ENCODE data around the gene EIF4A3. TPM values are rescaled to one million over a fixed set of nuclear protein-coding genes. Genes with fewer than 3 reads are reported as not detected.
A peak's percentile ranks its signal among the peaks of the same experiment; 100 is the strongest.

Gene EIF4A3
- total RNA-seq, 2 experiments from 2014 or later: 106 to 115 TPM

DNA sequence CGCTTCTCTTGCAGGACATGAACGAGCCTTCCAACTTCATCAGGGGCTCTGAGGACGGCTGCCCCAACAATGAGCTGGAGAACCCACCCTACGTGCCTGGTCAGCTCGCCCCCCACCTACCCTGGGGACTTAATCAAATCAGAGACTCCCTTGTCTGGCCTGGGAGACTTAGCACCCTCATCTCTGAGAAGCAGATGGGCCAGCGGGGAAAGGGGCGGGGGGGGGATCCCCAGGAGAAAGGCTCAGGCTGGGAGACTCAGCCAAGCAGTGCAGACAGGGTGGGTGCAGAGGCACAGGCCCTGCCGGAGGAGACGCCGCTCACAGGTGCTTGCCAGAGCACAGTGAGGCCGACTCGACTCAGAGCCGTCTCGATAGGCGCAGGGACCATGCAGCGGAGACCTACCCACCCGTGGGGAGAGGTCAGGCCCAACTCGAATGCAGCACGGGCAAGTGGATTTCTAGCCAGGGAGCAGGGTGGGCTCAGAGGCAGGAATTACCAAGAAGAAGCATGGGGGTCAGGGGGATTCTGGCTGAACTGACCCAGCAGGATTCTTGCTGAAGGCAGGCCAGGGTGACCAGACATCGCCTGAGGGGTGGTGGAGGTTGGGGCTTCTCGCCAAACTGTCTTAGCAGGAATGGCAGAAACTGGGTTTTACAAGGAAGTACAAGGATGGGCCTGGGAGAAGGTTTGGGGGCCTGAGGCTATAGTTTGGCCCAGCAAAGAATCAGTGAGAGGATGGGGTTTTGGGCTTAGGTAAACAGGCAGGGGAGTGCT, 35.8 kb downstream of the EIF4A3 start:
- Mint-ChIP-seq H3K27me3 (no peaks in the 10 kb centered on the region), H3K9me3 (no peaks in the 10 kb centered on the region), H3K36me3 (peaks cover 2% of the 10 kb centered on the region), H3K4me3 (no peak overlapping the region), H3K4me1 (peaks cover 4% of the 10 kb centered on the region), H3K27ac (no peak overlapping the region)
- POLR2A ChIA-PET: no interaction called here
- no peak for DNase-seq
- no peak for ATAC-seq (ENCODE audit: low read depth)

DNA sequence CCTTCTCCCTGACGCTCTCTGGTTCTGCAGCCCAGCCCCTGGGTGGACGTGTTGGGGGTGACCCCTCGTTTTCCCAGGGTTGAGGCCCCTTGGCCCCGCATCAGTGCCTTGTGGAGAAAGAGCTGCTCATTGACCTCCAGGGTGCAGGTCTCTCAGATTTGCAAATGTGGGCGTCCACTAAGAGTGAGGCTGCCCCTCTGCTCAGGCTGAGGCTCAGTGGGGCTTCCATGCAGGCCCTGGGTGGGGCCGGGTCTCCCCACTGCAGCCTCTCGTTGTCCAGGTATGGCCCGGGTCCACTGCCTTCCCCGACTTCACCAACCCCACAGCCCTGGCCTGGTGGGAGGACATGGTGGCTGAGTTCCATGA, 36.5 kb downstream of the EIF4A3 start:
- Mint-ChIP-seq H3K4me1 (peaks cover 4% of the 10 kb centered on the region), H3K27ac (no peak overlapping the region), H3K36me3 (peaks cover 2% of the 10 kb centered on the region), H3K9me3 (no peaks in the 10 kb centered on the region), H3K27me3 (no peaks in the 10 kb centered on the region), H3K4me3 (no peak overlapping the region)
- POLR2A ChIA-PET: interaction anchor here (1.0 kb wide), 1 partner anchor 9 kb away, joined by 3 read pairs; the partner anchor contains the start of gene GAA
- no peak for ATAC-seq (ENCODE audit: low read depth)
- peak; percentile 18 for DNase-seq

DNA sequence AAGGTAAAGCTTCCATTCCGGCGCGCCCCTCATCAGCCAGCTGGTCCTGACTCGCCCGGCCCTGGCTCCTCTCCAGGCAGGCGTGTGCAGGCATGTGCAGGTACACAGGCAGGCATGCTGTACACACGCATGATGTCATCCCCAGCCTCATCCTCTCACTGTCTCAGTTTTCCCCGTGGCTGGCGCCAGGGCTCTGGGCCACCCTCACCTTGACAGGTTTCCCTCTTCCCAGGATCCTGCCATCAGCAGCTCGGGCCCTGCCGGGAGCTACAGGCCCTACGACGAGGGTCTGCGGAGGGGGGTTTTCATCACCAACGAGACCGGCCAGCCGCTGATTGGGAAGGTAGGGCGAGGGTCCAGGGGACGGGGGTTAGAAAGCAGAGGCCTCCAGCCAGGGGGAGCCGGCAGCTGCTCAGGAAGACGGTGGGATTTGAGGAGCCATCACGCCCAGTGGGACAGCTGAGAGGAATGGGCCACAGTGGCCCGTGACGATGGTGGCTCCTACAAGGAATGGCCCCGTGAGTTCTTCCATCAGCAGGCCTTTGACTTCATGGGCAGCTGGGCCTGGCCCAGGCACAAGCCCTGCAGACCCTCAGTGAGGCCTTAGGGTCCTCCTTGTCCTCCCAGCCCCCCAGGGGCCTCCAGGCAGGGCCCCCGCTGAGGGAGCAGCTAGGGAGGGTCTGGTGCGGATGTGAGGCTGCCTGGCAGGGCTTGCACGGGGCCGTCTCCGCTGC, 37.0 kb downstream of the EIF4A3 start:
- POLR2A ChIA-PET: interaction anchor here (1.0 kb wide), 1 partner anchor 9 kb away, joined by 3 read pairs; the partner anchor contains the start of gene GAA
- no peak overlapping the region for H3K4me3 Mint-ChIP-seq
- no peaks in the 10 kb centered on the region for H3K9me3 Mint-ChIP-seq
- DNase-seq (peak; percentile 17), ATAC-seq (ENCODE audit: low read depth) (no peak)
- no peaks in the 10 kb centered on the region for H3K27me3 Mint-ChIP-seq
- peaks cover 2% of the 10 kb centered on the region for H3K36me3 Mint-ChIP-seq
- peaks cover 2% of the 10 kb centered on the region for H3K4me1 Mint-ChIP-seq
- no peak overlapping the region for H3K27ac Mint-ChIP-seq

DNA sequence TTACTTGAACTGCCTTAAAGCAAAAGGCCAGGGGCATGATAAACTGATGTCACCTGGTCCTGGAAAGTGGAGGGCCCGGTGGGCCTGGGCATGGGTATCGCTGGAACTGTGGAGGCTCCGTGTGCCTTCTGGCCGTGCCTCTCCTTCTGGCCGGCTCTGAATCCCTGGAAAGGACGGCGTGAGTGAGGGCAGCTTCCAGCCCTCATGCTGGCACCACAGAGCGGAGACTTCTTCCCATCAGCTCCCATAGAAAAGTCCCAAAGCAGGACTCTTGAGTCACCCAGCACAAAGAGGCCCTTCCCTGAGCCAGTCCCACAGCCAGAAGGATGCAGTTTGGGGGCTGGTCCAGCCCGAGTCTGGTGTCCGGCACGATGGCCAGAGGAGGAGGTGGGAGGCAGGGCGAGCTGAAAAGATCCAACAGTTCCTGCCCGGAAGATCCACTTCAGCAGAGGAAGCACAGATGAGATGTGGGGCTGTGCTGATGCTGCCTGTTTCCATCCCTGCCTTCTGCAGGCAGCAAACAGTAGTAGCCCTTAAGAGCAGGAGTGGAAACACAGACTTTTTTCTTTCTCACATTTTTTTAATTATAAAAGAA, 37.8 kb downstream of the EIF4A3 start:
- no peaks in the 10 kb centered on the region for H3K9me3 Mint-ChIP-seq
- H3K27me3 Mint-ChIP-seq: no peaks in the 10 kb centered on the region
- POLR2A ChIA-PET: interaction anchor here (1.0 kb wide), 1 partner anchor 8 kb away, joined by 3 read pairs; the partner anchor contains the start of gene GAA
- no peak overlapping the region for H3K4me3 Mint-ChIP-seq
- ATAC-seq (ENCODE audit: low read depth) (no peak), DNase-seq (peak; percentile 10)
- no peak overlapping the region for H3K27ac Mint-ChIP-seq
- H3K36me3 Mint-ChIP-seq: no peaks in the 10 kb centered on the region
- H3K4me1 Mint-ChIP-seq: no peaks in the 10 kb centered on the region

DNA sequence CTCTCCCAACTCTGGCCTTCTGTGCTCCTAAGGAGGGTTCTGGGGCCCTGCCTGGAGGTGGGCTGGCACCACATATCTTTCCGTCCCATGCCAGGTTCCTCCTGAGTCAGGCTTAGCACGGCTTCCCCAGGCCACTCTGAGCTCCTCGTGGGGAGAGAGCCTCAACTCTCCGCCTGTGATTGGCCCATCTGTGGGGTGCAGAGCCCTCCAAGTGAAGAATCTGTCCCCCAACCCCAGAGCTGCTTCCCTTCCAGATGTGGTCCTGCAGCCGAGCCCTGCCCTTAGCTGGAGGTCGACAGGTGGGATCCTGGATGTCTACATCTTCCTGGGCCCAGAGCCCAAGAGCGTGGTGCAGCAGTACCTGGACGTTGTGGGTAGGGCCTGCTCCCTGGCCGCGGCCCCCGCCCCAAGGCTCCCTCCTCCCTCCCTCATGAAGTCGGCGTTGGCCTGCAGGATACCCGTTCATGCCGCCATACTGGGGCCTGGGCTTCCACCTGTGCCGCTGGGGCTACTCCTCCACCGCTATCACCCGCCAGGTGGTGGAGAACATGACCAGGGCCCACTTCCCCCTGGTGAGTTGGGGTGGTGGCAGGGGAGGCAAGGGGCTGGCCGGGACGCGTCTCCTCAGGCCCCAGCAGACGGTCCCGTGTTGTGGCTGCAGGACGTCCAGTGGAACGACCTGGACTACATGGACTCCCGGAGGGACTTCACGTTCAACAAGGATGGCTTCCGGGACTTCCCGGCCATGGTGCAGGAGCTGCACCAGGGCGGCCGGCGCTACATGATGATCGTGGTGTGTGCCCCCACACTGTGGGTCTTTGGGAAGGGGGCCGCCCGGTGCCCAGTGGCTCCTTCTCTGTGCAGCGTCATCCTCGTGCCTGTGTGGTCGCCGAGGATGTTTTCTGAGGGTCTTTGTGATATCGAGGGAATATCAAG, 38.6 kb downstream of the EIF4A3 start:
- Mint-ChIP-seq H3K27ac (no peak overlapping the region), H3K4me3 (no peak overlapping the region), H3K36me3 (no peaks in the 10 kb centered on the region), H3K4me1 (peaks cover under 1% of the 10 kb centered on the region), H3K27me3 (no peaks in the 10 kb centered on the region), H3K9me3 (no peaks in the 10 kb centered on the region)
- DNase-seq: peak; percentile 15
- POLR2A ChIA-PET: no interaction called here
- ATAC-seq (ENCODE audit: low read depth): no peak

DNA sequence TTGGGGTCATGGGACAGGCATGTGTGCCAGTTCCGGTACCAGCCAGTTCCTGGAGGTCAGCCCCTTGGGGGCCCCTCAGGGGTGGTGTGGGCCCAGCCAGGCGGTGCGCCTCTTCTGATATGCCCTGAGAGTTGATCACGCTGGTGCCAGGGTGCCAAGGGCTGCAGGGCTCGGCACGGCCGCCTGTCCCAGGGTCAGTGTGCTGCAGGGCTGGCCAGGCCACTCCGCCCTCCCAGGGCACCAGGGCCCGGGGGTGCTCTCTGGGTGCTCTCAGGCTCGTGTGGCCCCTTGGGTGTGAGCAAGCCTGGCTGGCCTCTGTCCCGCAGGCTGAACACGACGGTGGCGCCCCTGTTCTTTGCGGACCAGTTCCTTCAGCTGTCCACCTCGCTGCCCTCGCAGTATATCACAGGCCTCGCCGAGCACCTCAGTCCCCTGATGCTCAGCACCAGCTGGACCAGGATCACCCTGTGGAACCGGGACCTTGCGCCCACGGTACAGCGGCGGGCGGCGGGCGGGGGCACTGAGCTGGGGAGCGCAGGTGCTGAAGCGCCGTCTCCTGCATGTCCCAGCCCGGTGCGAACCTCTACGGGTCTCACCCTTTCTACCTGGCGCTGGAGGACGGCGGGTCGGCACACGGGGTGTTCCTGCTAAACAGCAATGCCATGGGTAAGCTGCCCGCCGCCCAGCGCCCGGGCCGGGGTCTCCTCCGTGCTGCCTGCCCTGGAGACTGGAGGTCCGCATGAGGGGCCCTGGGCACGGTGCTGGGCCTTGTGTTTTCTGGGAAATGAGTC, 39.5 kb downstream of the EIF4A3 start:
- Mint-ChIP-seq H3K4me1 (peaks cover 4% of the 10 kb centered on the region), H3K27me3 (no peaks in the 10 kb centered on the region), H3K4me3 (no peak overlapping the region), H3K36me3 (no peaks in the 10 kb centered on the region), H3K27ac (no peak overlapping the region), H3K9me3 (no peaks in the 10 kb centered on the region)
- DNase-seq (peak; percentile 21), ATAC-seq (ENCODE audit: low read depth) (no peak)
- POLR2A ChIA-PET: no interaction called here

DNA sequence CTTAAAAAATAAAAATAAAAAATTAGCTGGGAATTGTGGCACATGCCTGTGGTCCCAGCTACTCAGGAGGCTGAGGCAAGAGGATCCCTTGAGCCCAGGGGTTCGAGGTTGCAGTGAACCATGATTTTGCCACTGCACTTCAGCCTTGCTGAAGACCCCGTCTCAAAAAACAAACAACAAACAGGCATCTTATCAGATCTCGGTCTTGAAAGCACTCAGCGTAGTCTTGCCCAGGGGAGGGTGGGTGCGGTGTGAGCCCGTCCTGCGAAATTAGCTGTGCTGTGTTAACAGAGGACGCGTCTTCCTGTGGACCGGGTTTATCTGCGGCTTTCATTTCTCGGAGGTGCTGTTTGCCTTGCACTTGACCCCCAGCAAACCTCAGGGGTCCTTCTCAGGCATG, 40.2 kb downstream of the EIF4A3 start:
- Mint-ChIP-seq H3K4me3 (no peak overlapping the region), H3K27ac (no peak overlapping the region), H3K27me3 (no peaks in the 10 kb centered on the region), H3K36me3 (no peaks in the 10 kb centered on the region), H3K4me1 (peaks cover 7% of the 10 kb centered on the region), H3K9me3 (no peaks in the 10 kb centered on the region)
- POLR2A ChIA-PET: no interaction called here
- no peak for ATAC-seq (ENCODE audit: low read depth)
- no peak for DNase-seq

DNA sequence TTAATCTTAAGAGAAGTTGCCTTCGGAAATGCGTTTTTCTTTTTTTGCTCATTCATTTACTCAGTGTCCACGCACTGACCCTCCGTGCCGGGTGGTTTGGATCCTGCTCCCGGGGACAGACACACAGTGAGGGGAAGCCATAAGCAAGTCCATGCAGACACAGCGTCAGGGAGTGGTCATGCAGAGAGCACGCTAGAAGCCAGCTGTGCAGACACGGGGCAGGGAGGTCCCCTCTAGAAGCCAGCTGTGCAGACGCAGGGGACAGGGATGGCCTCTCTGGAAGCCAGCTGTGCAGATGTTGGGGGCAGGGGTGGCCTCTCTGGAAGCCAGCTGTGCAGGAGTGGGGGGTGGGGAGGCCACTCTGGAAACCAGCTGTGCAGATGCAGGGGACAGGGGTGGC, 40.8 kb downstream of the EIF4A3 start:
- no peak overlapping the region for H3K27ac Mint-ChIP-seq
- POLR2A ChIA-PET: no interaction called here
- H3K4me3 Mint-ChIP-seq: no peak overlapping the region
- H3K4me1 Mint-ChIP-seq: peaks cover 7% of the 10 kb centered on the region
- no peaks in the 10 kb centered on the region for H3K9me3 Mint-ChIP-seq
- peak; percentile 15 for DNase-seq
- no peaks in the 10 kb centered on the region for H3K36me3 Mint-ChIP-seq
- no peak for ATAC-seq (ENCODE audit: low read depth)
- H3K27me3 Mint-ChIP-seq: no peaks in the 10 kb centered on the region

DNA sequence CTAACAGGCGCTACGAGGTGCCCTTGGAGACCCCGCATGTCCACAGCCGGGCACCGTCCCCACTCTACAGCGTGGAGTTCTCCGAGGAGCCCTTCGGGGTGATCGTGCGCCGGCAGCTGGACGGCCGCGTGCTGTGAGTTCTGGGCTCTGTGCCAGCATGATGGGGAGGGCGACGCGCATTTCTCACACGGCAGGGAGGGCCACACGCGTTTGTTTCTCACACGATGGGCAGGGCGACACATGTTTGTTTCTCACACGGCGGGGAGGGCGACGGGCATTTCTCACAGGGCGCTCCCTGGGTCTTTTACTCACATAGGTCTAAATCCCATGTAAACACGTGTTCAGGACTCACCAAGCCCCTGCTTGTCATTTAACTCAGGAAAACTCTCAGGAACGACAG, 41.2 kb downstream of the EIF4A3 start:
- no peak overlapping the region for H3K4me3 Mint-ChIP-seq
- no peaks in the 10 kb centered on the region for H3K36me3 Mint-ChIP-seq
- no peaks in the 10 kb centered on the region for H3K9me3 Mint-ChIP-seq
- H3K27me3 Mint-ChIP-seq: no peaks in the 10 kb centered on the region
- H3K4me1 Mint-ChIP-seq: peaks cover 9% of the 10 kb centered on the region
- no peak overlapping the region for H3K27ac Mint-ChIP-seq
- no peak for DNase-seq
- POLR2A ChIA-PET: no interaction called here
- no peak for ATAC-seq (ENCODE audit: low read depth)

DNA sequence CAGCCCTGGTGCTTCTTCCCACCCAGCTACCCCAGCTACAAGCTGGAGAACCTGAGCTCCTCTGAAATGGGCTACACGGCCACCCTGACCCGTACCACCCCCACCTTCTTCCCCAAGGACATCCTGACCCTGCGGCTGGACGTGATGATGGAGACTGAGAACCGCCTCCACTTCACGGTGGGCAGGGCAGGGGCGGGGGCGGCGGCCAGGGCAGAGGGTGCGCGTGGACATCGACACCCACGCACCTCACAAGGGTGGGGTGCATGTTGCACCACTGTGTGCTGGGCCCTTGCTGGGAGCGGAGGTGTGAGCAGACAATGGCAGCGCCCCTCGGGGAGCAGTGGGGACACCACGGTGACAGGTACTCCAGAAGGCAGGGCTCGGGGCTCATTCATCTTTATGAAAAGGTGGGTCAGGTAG, 42.0 kb downstream of the EIF4A3 start:
- peaks cover 16% of the 10 kb centered on the region for H3K4me1 Mint-ChIP-seq
- POLR2A ChIA-PET: no interaction called here
- no peaks in the 10 kb centered on the region for H3K27me3 Mint-ChIP-seq
- H3K9me3 Mint-ChIP-seq: no peaks in the 10 kb centered on the region
- no peak for DNase-seq
- H3K27ac Mint-ChIP-seq: no peak overlapping the region
- H3K36me3 Mint-ChIP-seq: no peaks in the 10 kb centered on the region
- no peak overlapping the region for H3K4me3 Mint-ChIP-seq
- ATAC-seq (ENCODE audit: low read depth): no peak

DNA sequence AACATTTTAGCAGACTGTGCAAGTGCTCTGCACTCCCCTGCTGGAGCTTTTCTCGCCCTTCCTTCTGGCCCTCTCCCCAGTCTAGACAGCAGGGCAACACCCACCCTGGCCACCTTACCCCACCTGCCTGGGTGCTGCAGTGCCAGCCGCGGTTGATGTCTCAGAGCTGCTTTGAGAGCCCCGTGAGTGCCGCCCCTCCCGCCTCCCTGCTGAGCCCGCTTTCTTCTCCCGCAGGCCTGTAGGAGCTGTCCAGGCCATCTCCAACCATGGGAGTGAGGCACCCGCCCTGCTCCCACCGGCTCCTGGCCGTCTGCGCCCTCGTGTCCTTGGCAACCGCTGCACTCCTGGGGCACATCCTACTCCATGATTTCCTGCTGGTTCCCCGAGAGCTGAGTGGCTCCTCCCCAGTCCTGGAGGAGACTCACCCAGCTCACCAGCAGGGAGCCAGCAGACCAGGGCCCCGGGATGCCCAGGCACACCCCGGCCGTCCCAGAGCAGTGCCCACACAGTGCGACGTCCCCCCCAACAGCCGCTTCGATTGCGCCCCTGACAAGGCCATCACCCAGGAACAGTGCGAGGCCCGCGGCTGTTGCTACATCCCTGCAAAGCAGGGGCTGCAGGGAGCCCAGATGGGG, 42.5 kb downstream of the EIF4A3 start:
- DNase-seq: no peak
- Mint-ChIP-seq H3K4me1 (peaks cover 20% of the 10 kb centered on the region), H3K36me3 (no peaks in the 10 kb centered on the region), H3K9me3 (no peaks in the 10 kb centered on the region), H3K27ac (no peak overlapping the region), H3K4me3 (no peak overlapping the region), H3K27me3 (no peaks in the 10 kb centered on the region)
- POLR2A ChIA-PET: interaction anchor here (0.5 kb wide), 1 partner anchor 1403 kb away, joined by 6 read pairs; no protein-coding TSS in a partner anchor
- no peak for ATAC-seq (ENCODE audit: low read depth)

DNA sequence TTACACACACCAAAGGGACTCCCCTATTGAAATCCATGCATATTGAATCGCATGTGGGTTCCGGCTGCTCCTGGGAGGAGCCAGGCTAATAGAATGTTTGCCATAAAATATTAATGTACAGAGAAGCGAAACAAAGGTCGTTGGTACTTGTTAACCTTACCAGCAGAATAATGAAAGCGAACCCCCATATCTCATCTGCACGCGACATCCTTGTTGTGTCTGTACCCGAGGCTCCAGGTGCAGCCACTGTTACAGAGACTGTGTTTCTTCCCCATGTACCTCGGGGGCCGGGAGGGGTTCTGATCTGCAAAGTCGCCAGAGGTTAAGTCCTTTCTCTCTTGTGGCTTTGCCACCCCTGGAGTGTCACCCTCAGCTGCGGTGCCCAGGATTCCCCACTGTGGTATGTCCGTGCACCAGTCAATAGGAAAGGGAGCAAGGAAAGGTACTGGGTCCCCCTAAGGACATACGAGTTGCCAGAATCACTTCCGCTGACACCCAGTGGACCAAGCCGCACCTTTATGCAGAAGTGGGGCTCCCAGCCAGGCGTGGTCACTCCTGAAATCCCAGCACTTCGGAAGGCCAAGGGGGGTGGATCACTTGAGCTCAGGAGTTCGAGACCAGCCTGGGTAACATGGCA, 43.4 kb downstream of the EIF4A3 start:
- no peaks in the 10 kb centered on the region for H3K36me3 Mint-ChIP-seq
- no peak overlapping the region for H3K27ac Mint-ChIP-seq
- H3K4me3 Mint-ChIP-seq: no peak overlapping the region
- DNase-seq (no peak), ATAC-seq (ENCODE audit: low read depth) (no peak)
- H3K4me1 Mint-ChIP-seq: peaks cover 20% of the 10 kb centered on the region
- H3K27me3 Mint-ChIP-seq: no peaks in the 10 kb centered on the region
- H3K9me3 Mint-ChIP-seq: no peaks in the 10 kb centered on the region
- POLR2A ChIA-PET: no interaction called here

All from activated naive CD8-positive, alpha-beta T cell treated with anti-CD3 and anti-CD28 coated beads, Interleukin-2, amount 10 ng/mL, durations not matched to agents 7 days and 5 days (primary cell).